ENCODE measurements around the gene HDAC8.

GRCh38 chrX:72470532-72471223, 102.0 kb downstream of the HDAC8 start:
- no peak for TF ChIP-seq TAF1 (IDR thresholded peaks at IDR 0.05; ENCODE audit: borderline replicate concordance, insufficient read depth, low read length)
- TF ChIP-seq, protein P1, sequence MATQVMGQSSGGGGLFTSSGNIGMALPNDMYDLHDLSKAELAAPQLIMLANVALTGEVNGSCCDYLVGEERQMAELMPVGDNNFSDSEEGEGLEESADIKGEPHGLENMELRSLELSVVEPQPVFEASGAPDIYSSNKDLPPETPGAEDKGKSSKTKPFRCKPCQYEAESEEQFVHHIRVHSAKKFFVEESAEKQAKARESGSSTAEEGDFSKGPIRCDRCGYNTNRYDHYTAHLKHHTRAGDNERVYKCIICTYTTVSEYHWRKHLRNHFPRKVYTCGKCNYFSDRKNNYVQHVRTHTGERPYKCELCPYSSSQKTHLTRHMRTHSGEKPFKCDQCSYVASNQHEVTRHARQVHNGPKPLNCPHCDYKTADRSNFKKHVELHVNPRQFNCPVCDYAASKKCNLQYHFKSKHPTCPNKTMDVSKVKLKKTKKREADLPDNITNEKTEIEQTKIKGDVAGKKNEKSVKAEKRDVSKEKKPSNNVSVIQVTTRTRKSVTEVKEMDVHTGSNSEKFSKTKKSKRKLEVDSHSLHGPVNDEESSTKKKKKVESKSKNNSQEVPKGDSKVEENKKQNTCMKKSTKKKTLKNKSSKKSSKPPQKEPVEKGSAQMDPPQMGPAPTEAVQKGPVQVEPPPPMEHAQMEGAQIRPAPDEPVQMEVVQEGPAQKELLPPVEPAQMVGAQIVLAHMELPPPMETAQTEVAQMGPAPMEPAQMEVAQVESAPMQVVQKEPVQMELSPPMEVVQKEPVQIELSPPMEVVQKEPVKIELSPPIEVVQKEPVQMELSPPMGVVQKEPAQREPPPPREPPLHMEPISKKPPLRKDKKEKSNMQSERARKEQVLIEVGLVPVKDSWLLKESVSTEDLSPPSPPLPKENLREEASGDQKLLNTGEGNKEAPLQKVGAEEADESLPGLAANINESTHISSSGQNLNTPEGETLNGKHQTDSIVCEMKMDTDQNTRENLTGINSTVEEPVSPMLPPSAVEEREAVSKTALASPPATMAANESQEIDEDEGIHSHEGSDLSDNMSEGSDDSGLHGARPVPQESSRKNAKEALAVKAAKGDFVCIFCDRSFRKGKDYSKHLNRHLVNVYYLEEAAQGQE (IDR thresholded peaks at IDR 0.05; ENCODE audit: insufficient read depth in 1 of 2, low read depth in 2 of 2, low read length in 2 of 2), result no peak
- no peak for TF ChIP-seq POLR2AphosphoS5 (IDR thresholded peaks at IDR 0.05; ENCODE audit: low read depth, low read length)
- no peak for TF ChIP-seq FOXP2 (optimal IDR thresholded peaks at IDR 0.05; ENCODE audit: borderline replicate concordance, extremely low read depth, extremely low read length, insufficient read depth)

Data from PFSK-1 (cell line).